HG03060 (cell line): ENCODE data around the gene ENG.
"Not testable (repeated sequence)": the region's sequence is repeated elsewhere in the genome, so short reads cannot be mapped to it uniquely, and the experiment has no call there.

Source experiments
- ATAC-seq: cut with Tn5 transposase; IDR thresholded peaks from one replicate; pipeline ENCODE4 v1.9.1; 2021; ENCODE audit warnings: low read depth, moderate number of reproducible peaks; ENCODE audit not compliant: unreplicated experiment

ENG gene

GRCh38 chr9:127846443-127847177, 7.8 kb downstream of the ENG start:
- no peak for ATAC-seq

GRCh38 chr9:127845619-127846018, 8.8 kb downstream of the ENG start:
- not testable (repeated sequence) for ATAC-seq

- no peak for ATAC-seq
Measured at GRCh38 chr9:127844821-127845359, 9.6 kb downstream of the ENG start.

- no peak for ATAC-seq
Measured at GRCh38 chr9:127841087-127841835, 13.2 kb downstream of the ENG start.

- no peak for ATAC-seq
Measured at GRCh38 chr9:127838375-127839078, 15.9 kb downstream of the ENG start.

- ATAC-seq = no peak
Measured at GRCh38 chr9:127837346-127837745, 17.1 kb downstream of the ENG start.

- ATAC-seq = not testable (repeated sequence)
Measured at GRCh38 chr9:127836561-127836960, 17.9 kb downstream of the ENG start.

- ATAC-seq = no peak
Measured at GRCh38 chr9:127835991-127836516, 18.4 kb downstream of the ENG start.

- no peak for ATAC-seq
Measured at GRCh38 chr9:127833555-127833954, 20.9 kb downstream of the ENG start.

GRCh38 chr9:127832248-127832647, 22.2 kb downstream of the ENG start:
- no peak for ATAC-seq

GRCh38 chr9:127829205-127829906, 25.1 kb downstream of the ENG start:
- no peak for ATAC-seq

- ATAC-seq = no peak
Measured at GRCh38 chr9:127828262-127829031, 26.0 kb downstream of the ENG start.

- ATAC-seq = no peak
Measured at GRCh38 chr9:127826253-127826913, 28.1 kb downstream of the ENG start.

GRCh38 chr9:127825319-127826051, 29.0 kb downstream of the ENG start:
- ATAC-seq = no peak

GRCh38 chr9:127822108-127822507, 32.4 kb downstream of the ENG start:
- ATAC-seq = no peak

GRCh38 chr9:127818574-127818973, 35.9 kb downstream of the ENG start:
- ATAC-seq = no peak

GRCh38 chr9:127817881-127818434, 36.5 kb downstream of the ENG start:
- no peak for ATAC-seq

- no peak for ATAC-seq
Measured at GRCh38 chr9:127816728-127817127, 37.7 kb downstream of the ENG start.
